CD4-positive, alpha-beta T cell (primary cell): Measurements from ENCODE around the gene TGM3. TPM values are rescaled to one million over a fixed set of nuclear protein-coding genes. Genes with fewer than 3 reads are reported as not detected.

Source experiments
- ATAC-seq: fragments of 200-7000 bp; cut with Tn5 transposase; one replicate; pipeline ENCODE4 v1.10.0; 2022; ENCODE audit warnings: mild to moderate bottlenecking; ENCODE audit not compliant: poor library complexity
- CTCF ChIA-PET: fragments of 350-600 bp; sonication (Branson Sonifier 250); formaldehyde crosslinking; loops from one replicate; lab custom pipeline; 2021; ENCODE audit warnings: antibody characterized with exemption, inconsistent platforms; lab: Charles Lee
- POLR2A ChIA-PET: fragments of 350-600 bp; sonication (Branson Sonifier 250); formaldehyde crosslinking; loops from one replicate; lab custom pipeline; 2021; ENCODE audit warnings: antibody characterized with exemption, inconsistent platforms; lab: Charles Lee
- DNase-seq, 14 experiments: peaks; one replicate each; pipeline ENCODE4 v3.0.0-alpha.2; 2013 to 2020; ENCODE audit warnings: mixed read lengths in 2 of 14
- H3K27ac ChIP-seq, 2 donors: one replicate each; pipeline versions ENCODE4 v1.5.1 to v1.7.0; 2013; ENCODE audit warnings: low read length in 2 of 2, low read depth in 1 of 2, mild to moderate bottlenecking in 1 of 2
- H3K27me3 ChIP-seq, 2 experiments: 1 replicate in 1 of 2; 2 replicates in 1 of 2; pipeline versions ENCODE4 v1.6.1 to v1.7.0; 2013; ENCODE audit warnings: low read length in 2 of 2, control low read depth in 1 of 2, mild to moderate bottlenecking in 1 of 2, moderate library complexity in 1 of 2; ENCODE audit not compliant: insufficient read depth in 2 of 2, control insufficient read depth in 1 of 2
- H3K36me3 ChIP-seq: one replicate; pipeline ENCODE4 v1.6.1; 2013; ENCODE audit warnings: low read length, control low read depth; ENCODE audit not compliant: insufficient read depth
- H3K4me1 ChIP-seq: one replicate; pipeline ENCODE4 v1.6.1; 2013; ENCODE audit warnings: low read length, control low read depth; ENCODE audit not compliant: insufficient read depth
- H3K4me3 ChIP-seq: one replicate; pipeline ENCODE4 v1.5.1; 2013; ENCODE audit warnings: mild to moderate bottlenecking, low read length, moderate library complexity
- H3K9me3 ChIP-seq, 2 experiments: 1 replicate in 1 of 2; 2 replicates in 1 of 2; pipeline versions ENCODE4 v1.6.1 to v1.7.0; 2013; ENCODE audit warnings: low read length in 2 of 2, mild to moderate bottlenecking in 2 of 2, control low read depth in 1 of 2, moderate library complexity in 1 of 2; ENCODE audit not compliant: control insufficient read depth in 1 of 2, insufficient read depth in 1 of 2
- H3K27ac Mint-ChIP-seq: one replicate; pipeline ENCODE4 v1.8.0; 2020; ENCODE audit warnings: mixed read lengths
- H3K27me3 Mint-ChIP-seq: one replicate; pipeline ENCODE4 v1.8.0; 2021; ENCODE audit warnings: mixed read lengths
- H3K36me3 Mint-ChIP-seq: one replicate; pipeline ENCODE4 v1.8.0; 2021; ENCODE audit warnings: low read depth, mixed read lengths
- H3K4me1 Mint-ChIP-seq: one replicate; pipeline ENCODE4 v1.8.0; 2021; ENCODE audit warnings: low read depth, mixed read lengths
- H3K4me3 Mint-ChIP-seq: one replicate; pipeline ENCODE4 v1.8.0; 2020; ENCODE audit warnings: mild to moderate bottlenecking, mixed read lengths
- H3K9me3 Mint-ChIP-seq: one replicate; pipeline ENCODE4 v1.8.0; 2020; ENCODE audit warnings: mixed read lengths
- CTCF ChIP-seq: fragments of 200-600 bp; IDR thresholded peaks from one replicate; pipeline ENCODE4 v1.8.0; 2022; ENCODE audit warnings: antibody characterized with exemption, mild to moderate bottlenecking
- intact Hi-C, 2 experiments: fragments of 100-400 bp; cut with DNase I in 1 of 2; cut with micrococcal nuclease in 1 of 2; formaldehyde crosslinking; loops; one replicate each; pipeline versions ENCODE4 v1.15.1 to v1.9.0; 2023 to 2025; cut with DNase I, micrococcal nuclease
- total RNA-seq, 174 experiments: library from RNA in 2 of 174; stranded (reverse) in 2 of 174; gene quantifications; one replicate each; pipeline ENCODE4 v1.2.3 and lab custom pipeline; 2021 to 2026

TGM3 gene
- total RNA-seq, 2 experiments from 2014 or later, result not detected

GRCh38 chr20:2380601-2381000 lies 84.8 kb downstream of the TGM3 start, which contains the start of gene TGM6:
TGM6 (plus strand) TSS chr20:2380901; CDS start chr20:2380969, 68 bp downstream.
- ATAC-seq (no peak), DNase-seq (no peak)
- Histone ChIP-seq H3K4me3 (no peak within 1 kb of the TSS), H3K9me3 (peaks cover 0 to 8% of the 10 kb centered on the region in 2 experiments), H3K27ac (no peak within 1 kb of the TSS), H3K27me3 (peaks cover 0 to 2% of the 10 kb centered on the region in 2 experiments), H3K4me1 (peaks cover 24% of the 10 kb centered on the region), H3K36me3 (no peaks in the 10 kb centered on the region)
- H3K36me3 Mint-ChIP-seq, result no peaks in the 10 kb centered on the region
- H3K27me3 Mint-ChIP-seq, result peaks cover 24% of the 10 kb centered on the region
- ChIA-PET CTCF (no interaction called here), POLR2A (no interaction called here)
- intact Hi-C loops, result no loop called here
- H3K4me1 Mint-ChIP-seq, result peaks cover 27% of the 10 kb centered on the region
- H3K4me3 Mint-ChIP-seq, result peak within 1 kb of the TSS; percentile 35
- no peaks in the 10 kb centered on the region for H3K9me3 Mint-ChIP-seq
- H3K27ac Mint-ChIP-seq, result no peak within 1 kb of the TSS
- TF ChIP-seq CTCF, result no peak

- CTCF ChIA-PET, result no interaction called here
- no peaks in the 10 kb centered on the region for H3K27me3 ChIP-seq
- peaks cover 27% of the 10 kb centered on the region for H3K4me1 Mint-ChIP-seq
- ATAC-seq (no peak), DNase-seq (no peak)
- POLR2A ChIA-PET, result no interaction called here
- no peak overlapping the region for H3K4me3 Mint-ChIP-seq
- no peak overlapping the region for H3K27ac Mint-ChIP-seq
- no peaks in the 10 kb centered on the region for H3K36me3 ChIP-seq
- H3K4me3 ChIP-seq, result no peak overlapping the region
- intact Hi-C loops, result no loop called here
- no peaks in the 10 kb centered on the region for H3K9me3 Mint-ChIP-seq
- H3K27me3 Mint-ChIP-seq, result peaks cover 21% of the 10 kb centered on the region
- H3K36me3 Mint-ChIP-seq, result no peaks in the 10 kb centered on the region
- TF ChIP-seq CTCF, result no peak
- H3K4me1 ChIP-seq, result peaks cover 24% of the 10 kb centered on the region
- H3K9me3 ChIP-seq, result peaks cover 0 to 9% of the 10 kb centered on the region in 2 experiments
- no peak overlapping the region for H3K27ac ChIP-seq
These were observed 85.5 kb downstream of the TGM3 start for GRCh38 chr20:2381303-2381702.

- Mint-ChIP-seq H3K27me3 (peaks cover 10% of the 10 kb centered on the region), H3K27ac (no peak overlapping the region), H3K4me1 (peaks cover 27% of the 10 kb centered on the region), H3K9me3 (no peaks in the 10 kb centered on the region), H3K4me3 (no peak overlapping the region), H3K36me3 (no peaks in the 10 kb centered on the region)
- peaks cover 12 to 22% of the 10 kb centered on the region in 2 experiments for H3K9me3 ChIP-seq
- H3K4me3 ChIP-seq, result no peak overlapping the region
- ChIA-PET CTCF (no interaction called here), POLR2A (no interaction called here)
- intact Hi-C loops, result no loop called here
- H3K27me3 ChIP-seq, result no peaks in the 10 kb centered on the region
- no peak for TF ChIP-seq CTCF
- ATAC-seq (no peak), DNase-seq (no peak)
- no peak overlapping the region for H3K27ac ChIP-seq
- peaks cover 24% of the 10 kb centered on the region for H3K4me1 ChIP-seq
- H3K36me3 ChIP-seq, result no peaks in the 10 kb centered on the region
These were observed 87.0 kb downstream of the TGM3 start for GRCh38 chr20:2382833-2383232.
